Liver (tissue), 9 donors: ENCODE data around the gene HOXB5. TPM values are rescaled to one million over a fixed set of nuclear protein-coding genes. Genes with fewer than 3 reads are reported as not detected.

ENCODE experiments used
- DNase-seq: peaks from one replicate; pipeline ENCODE4 v3.0.0-alpha.2; 2017; ENCODE audit warnings: low spot score
- H3K27ac ChIP-seq, 2 donors: one replicate each; pipeline ENCODE4 v1.7.0; 2013; ENCODE audit warnings: inconsistent platforms in 2 of 2, low read length in 2 of 2, control low read depth in 1 of 2, low read depth in 1 of 2, mild to moderate bottlenecking in 1 of 2
- H3K27me3 ChIP-seq, 4 donors: one replicate each; pipeline versions ENCODE4 v1.6.1 to v1.7.0; 2013; ENCODE audit warnings: low read length in 3 of 4, inconsistent platforms in 1 of 4, mild to moderate bottlenecking in 1 of 4, moderate library complexity in 1 of 4; ENCODE audit not compliant: control insufficient read depth in 4 of 4, insufficient read depth in 4 of 4
- H3K36me3 ChIP-seq, 4 donors: one replicate each; pipeline versions ENCODE4 v1.6.1 to v1.7.0; 2013; ENCODE audit warnings: low read length in 3 of 4, mild to moderate bottlenecking in 3 of 4, low read depth in 1 of 4, moderate library complexity in 1 of 4; ENCODE audit not compliant: control insufficient read depth in 4 of 4, insufficient read depth in 3 of 4
- H3K4me1 ChIP-seq, 4 donors: one replicate each; pipeline versions ENCODE4 v1.6.1 to v1.7.0; 2013; ENCODE audit warnings: low read length in 3 of 4, mild to moderate bottlenecking in 3 of 4, moderate library complexity in 1 of 4; ENCODE audit not compliant: control insufficient read depth in 4 of 4, insufficient read depth in 4 of 4
- H3K4me3 ChIP-seq, 3 donors: one replicate each; pipeline versions ENCODE4 v1.6.1 to v1.7.0; 2013; ENCODE audit warnings: low read length in 3 of 3, control low read depth in 1 of 3, low read depth in 1 of 3, mild to moderate bottlenecking in 1 of 3
- H3K9ac ChIP-seq, 2 donors: one replicate each; pipeline ENCODE4 v1.7.0; 2013; ENCODE audit warnings: low read length in 2 of 2, mild to moderate bottlenecking in 2 of 2, moderate library complexity in 2 of 2, control low read depth in 1 of 2, low read depth in 1 of 2
- H3K9me3 ChIP-seq, 4 donors: one replicate each; pipeline versions ENCODE4 v1.6.1 to v1.7.0; 2013; ENCODE audit warnings: low read length in 3 of 4; ENCODE audit not compliant: control insufficient read depth in 4 of 4
- ATF3 ChIP-seq: IDR thresholded peaks from 2 replicates; pipeline ENCODE4 v1.6.1; 2016; ENCODE audit warnings: antibody characterized with exemption
- CTCF ChIP-seq: fragments of 150-350 bp; IDR thresholded peaks from 2 replicates; pipeline ENCODE4 v1.5.1; 2017; ENCODE audit warnings: improper control_type of control experiment, low read depth, low read length; ENCODE audit not compliant: missing input control
- EGR1 ChIP-seq, 2 donors: IDR thresholded peaks; 2 replicates each; pipeline ENCODE4 v1.6.1; 2016 to 2018; ENCODE audit warnings: antibody characterized with exemption in 2 of 2, low read depth in 2 of 2
- FOXA1 ChIP-seq: IDR thresholded peaks from 2 replicates; pipeline ENCODE4 v1.6.1; 2016; ENCODE audit warnings: antibody characterized with exemption
- FOXA2 ChIP-seq: IDR thresholded peaks from 2 replicates; pipeline ENCODE4 v1.6.1; 2016; ENCODE audit warnings: antibody characterized with exemption
- GABPA ChIP-seq, 2 donors: IDR thresholded peaks in 1 of 2; conservative IDR thresholded peaks in 1 of 2; 2 replicates each; pipeline ENCODE4 v1.6.1; 2016; ENCODE audit warnings: antibody characterized with exemption in 2 of 2, mild to moderate bottlenecking in 1 of 2, moderate library complexity in 1 of 2
- HNF4A ChIP-seq, 2 donors: conservative IDR thresholded peaks; 2 replicates each; pipeline ENCODE4 v1.6.1; 2016; ENCODE audit warnings: antibody characterized with exemption in 2 of 2, mild to moderate bottlenecking in 2 of 2
- HNF4G ChIP-seq: IDR thresholded peaks from 2 replicates; pipeline ENCODE4 v1.6.1; 2016; ENCODE audit warnings: antibody characterized with exemption
- JUND ChIP-seq, 2 donors: IDR thresholded peaks; 2 replicates each; pipeline ENCODE4 v1.6.1; 2016; ENCODE audit warnings: antibody characterized with exemption in 2 of 2
- NR2F2 ChIP-seq: IDR thresholded peaks from 2 replicates; pipeline ENCODE4 v1.6.1; 2016; ENCODE audit warnings: antibody characterized with exemption
- RAD21 ChIP-seq, 2 donors: IDR thresholded peaks; 2 replicates each; pipeline ENCODE4 v1.6.1; 2016; ENCODE audit warnings: antibody characterized with exemption in 2 of 2, mild to moderate bottlenecking in 2 of 2
- REST ChIP-seq: IDR thresholded peaks from 2 replicates; pipeline ENCODE4 v1.6.1; 2016; ENCODE audit warnings: antibody characterized with exemption, mild to moderate bottlenecking
- RXRA ChIP-seq, 2 donors: IDR thresholded peaks; 2 replicates each; pipeline ENCODE4 v1.6.1; 2017 to 2018; ENCODE audit warnings: antibody characterized with exemption in 2 of 2, mild to moderate bottlenecking in 1 of 2
- SP1 ChIP-seq: IDR thresholded peaks from 2 replicates; pipeline ENCODE4 v1.6.1; 2018; ENCODE audit warnings: antibody characterized with exemption, mild to moderate bottlenecking
- TAF1 ChIP-seq: conservative IDR thresholded peaks from 2 replicates; pipeline ENCODE4 v1.6.1; 2016; ENCODE audit warnings: antibody characterized with exemption, mild to moderate bottlenecking
- YY1 ChIP-seq: IDR thresholded peaks from 2 replicates; pipeline ENCODE4 v1.6.1; 2016; ENCODE audit warnings: antibody characterized with exemption, mild to moderate bottlenecking
- ZBTB33 ChIP-seq: IDR thresholded peaks from 2 replicates; pipeline ENCODE4 v1.6.1; 2016; ENCODE audit warnings: antibody characterized with exemption
- WGBS: extraction: QIAGEN DNeasy Blood & Tissue Kit; methylation state at CpG from one replicate; pipeline ENCODE4 v1.1.7; 2013; 5-methylcytosine and 5-hydroxymethylcytosine counted together
- polyA plus RNA-seq, 2 donors: library from polyadenylated mRNA; stranded (reverse) in 1 of 2; unstranded in 1 of 2; fragments of 200-250 nt in 1 of 2; fragments of >200 nt in 1 of 2; fragmentation: Nextera tagmentation in 1 of 2; extraction: Ambion mirVana in 1 of 2; gene quantifications; one replicate each; pipeline versions ENCODE4 v1.2.1 to v1.2.3, GENCODE V29; 2013 to 2015
- total RNA-seq, 2 donors: library from RNA; depleted of rRNA; stranded (reverse); fragments of >200 nt; gene quantifications; one replicate each; pipeline ENCODE4 v1.2.3, GENCODE V29; 2014
- TF ChIP-seq, protein P1 (sequence below): IDR thresholded peaks from 2 replicates; pipeline ENCODE4 v1.6.1; 2016; ENCODE audit warnings: antibody characterized with exemption
- donor health status: healthy.
- donor health status: healthy.
- donor health status: healthy.
- donor health status: healthy.
- donor health status: healthy.

The HOXB5 gene
- total and polyA plus RNA-seq, 4 donors, result 0.08 to 0.38 (median 0.36) TPM; not detected in 1

DNA sequence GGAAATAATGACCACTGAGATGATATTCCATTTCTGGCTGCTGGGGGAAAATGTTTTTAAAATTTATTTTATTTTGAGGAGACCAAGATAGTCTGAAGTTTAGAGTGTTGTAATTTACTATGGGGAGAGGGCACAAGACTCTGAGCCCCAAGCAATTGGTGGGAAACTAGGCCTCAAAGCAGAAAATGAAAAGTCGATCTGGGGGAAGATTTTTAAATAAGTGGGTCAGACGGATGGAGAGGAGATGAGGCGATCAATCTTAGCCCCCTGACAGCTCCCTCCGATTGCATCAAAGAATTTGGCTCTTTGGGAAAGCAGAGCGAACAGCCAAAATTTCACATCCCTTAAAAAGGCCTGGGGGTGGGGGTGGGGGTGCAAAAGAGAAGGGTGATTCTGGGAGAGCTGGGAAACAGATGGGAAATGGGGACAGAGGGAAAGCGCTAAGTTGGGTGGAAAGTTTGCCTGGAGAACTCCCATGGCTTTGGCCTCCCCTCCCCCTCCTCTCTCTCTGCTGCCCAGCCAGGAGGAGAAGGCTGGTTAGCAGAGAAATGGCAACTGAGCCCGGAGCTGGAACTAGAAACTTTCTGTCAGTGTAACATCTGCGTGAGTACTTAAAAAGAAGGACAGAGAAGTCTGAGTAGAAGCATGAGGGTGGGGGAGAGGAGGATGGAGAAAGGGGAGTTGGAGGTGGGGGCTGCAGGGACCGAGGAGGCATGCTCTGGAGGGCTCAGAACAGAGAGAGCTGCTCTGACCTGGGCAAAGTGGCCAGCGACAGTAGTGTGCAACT, 47.2 kb downstream of the HOXB5 start:
- peak overlapping the region in 1 of 2 donors; percentile 53 for H3K27ac ChIP-seq
- DNase-seq, result no peak
- TF ChIP-seq CTCF, result no peak
- no peak for TF ChIP-seq ZBTB33
- TF ChIP-seq RAD21 (IDR thresholded peaks at IDR 0.05), result no peak
- no peak for TF ChIP-seq HNF4A (conservative IDR thresholded peaks at IDR 0.05)
- no peak for TF ChIP-seq NR2F2
- TF ChIP-seq REST, result no peak
- no peak for TF ChIP-seq EGR1 (IDR thresholded peaks at IDR 0.05; ENCODE audit: low read depth in 2 of 2)
- TF ChIP-seq, protein P1, sequence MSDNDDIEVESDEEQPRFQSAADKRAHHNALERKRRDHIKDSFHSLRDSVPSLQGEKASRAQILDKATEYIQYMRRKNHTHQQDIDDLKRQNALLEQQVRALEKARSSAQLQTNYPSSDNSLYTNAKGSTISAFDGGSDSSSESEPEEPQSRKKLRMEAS, result no peak
- no peak for TF ChIP-seq SP1
- no peak for TF ChIP-seq TAF1
- no peak for TF ChIP-seq RXRA (IDR thresholded peaks at IDR 0.05)
- TF ChIP-seq FOXA1, result no peak
- TF ChIP-seq FOXA2, result no peak
- no peak for TF ChIP-seq YY1
- no peaks in the 10 kb centered on the region for H3K36me3 ChIP-seq
- no peaks in the 10 kb centered on the region for H3K9me3 ChIP-seq
- no peak overlapping the region for H3K4me3 ChIP-seq
- WGBS, result 32% methylated on average over 10 of the region's 10 CpGs
- no peak overlapping the region for H3K9ac ChIP-seq
- H3K4me1 ChIP-seq, result peaks cover 0 to 12% (median 3%) of the 10 kb centered on the region in 4 donors
- peaks cover under 1 to 10% (median 5%) of the 10 kb centered on the region in 4 donors for H3K27me3 ChIP-seq

DNA sequence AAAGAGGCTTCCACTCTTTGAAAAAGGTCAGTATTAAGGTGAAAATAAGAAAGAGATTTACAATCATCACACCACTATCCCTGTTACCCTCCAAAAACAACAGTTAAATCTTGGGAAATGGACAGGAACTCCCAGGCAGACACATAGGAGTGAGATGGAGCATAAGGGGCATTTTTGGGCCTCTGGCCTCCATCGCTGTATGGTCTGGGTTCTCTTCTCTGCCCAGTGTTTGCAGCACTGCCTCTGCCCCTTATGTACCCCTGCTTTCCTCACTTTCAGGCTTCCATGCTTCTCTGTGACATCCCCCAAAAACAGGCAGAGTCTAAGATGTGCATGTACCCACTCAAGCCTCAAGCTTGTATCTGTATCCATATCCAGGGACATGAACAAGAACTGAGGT, 48.0 kb downstream of the HOXB5 start:
- 85% methylated on average over 1 of the region's 1 CpG for WGBS
- Histone ChIP-seq H3K27ac (peak overlapping the region; percentile 61 to 77), H3K9me3 (no peaks in the 10 kb centered on the region), H3K4me1 (peaks cover 0 to 12% (median 3%) of the 10 kb centered on the region in 4 donors), H3K4me3 (no peak overlapping the region), H3K27me3 (peaks cover 2 to 13% (median 5%) of the 10 kb centered on the region in 4 donors), H3K36me3 (no peaks in the 10 kb centered on the region), H3K9ac (no peak overlapping the region)
- TF ChIP-seq NR2F2 (no peak), JUND (IDR thresholded peaks at IDR 0.05) (no peak), FOXA1 (no peak), EGR1 (IDR thresholded peaks at IDR 0.05; ENCODE audit: low read depth in 2 of 2) (no peak), HNF4G (no peak), YY1 (no peak), HNF4A (conservative IDR thresholded peaks at IDR 0.05) (no peak), SP1 (no peak), RAD21 (IDR thresholded peaks at IDR 0.05) (no peak), ZBTB33 (no peak), GABPA (IDR thresholded peaks at IDR 0.05 in 1 of 2, conservative IDR thresholded peaks at IDR 0.05 in 1 of 2) (no peak), TAF1 (no peak), RXRA (IDR thresholded peaks at IDR 0.05) (no peak), ATF3 (no peak)
- TF ChIP-seq, protein P1, result no peak
- DNase-seq, result no peak
